Liver (tissue), 3 donors: Measurements from ENCODE around the gene SHC1.

Source experiments
- EGR1 ChIP-seq, 2 donors: IDR thresholded peaks; 2 replicates each; pipeline ENCODE4 v1.6.1; 2016 to 2018; ENCODE audit warnings: antibody characterized with exemption in 2 of 2, low read depth in 2 of 2
- FOXA1 ChIP-seq: IDR thresholded peaks from 2 replicates; pipeline ENCODE4 v1.6.1; 2016; ENCODE audit warnings: antibody characterized with exemption
- GABPA ChIP-seq, 2 donors: IDR thresholded peaks in 1 of 2; conservative IDR thresholded peaks in 1 of 2; 2 replicates each; pipeline ENCODE4 v1.6.1; 2016; ENCODE audit warnings: antibody characterized with exemption in 2 of 2, mild to moderate bottlenecking in 1 of 2, moderate library complexity in 1 of 2
- HNF4A ChIP-seq, 2 donors: conservative IDR thresholded peaks; 2 replicates each; pipeline ENCODE4 v1.6.1; 2016; ENCODE audit warnings: antibody characterized with exemption in 2 of 2, mild to moderate bottlenecking in 2 of 2
- JUND ChIP-seq, 2 donors: IDR thresholded peaks; 2 replicates each; pipeline ENCODE4 v1.6.1; 2016; ENCODE audit warnings: antibody characterized with exemption in 2 of 2
- RXRA ChIP-seq, 2 donors: IDR thresholded peaks; 2 replicates each; pipeline ENCODE4 v1.6.1; 2017 to 2018; ENCODE audit warnings: antibody characterized with exemption in 2 of 2, mild to moderate bottlenecking in 1 of 2
- SP1 ChIP-seq: IDR thresholded peaks from 2 replicates; pipeline ENCODE4 v1.6.1; 2018; ENCODE audit warnings: antibody characterized with exemption, mild to moderate bottlenecking
- TAF1 ChIP-seq: conservative IDR thresholded peaks from 2 replicates; pipeline ENCODE4 v1.6.1; 2016; ENCODE audit warnings: antibody characterized with exemption, mild to moderate bottlenecking
- YY1 ChIP-seq: IDR thresholded peaks from 2 replicates; pipeline ENCODE4 v1.6.1; 2016; ENCODE audit warnings: antibody characterized with exemption, mild to moderate bottlenecking
- TF ChIP-seq, protein P1 (sequence below): fragments of 150-350 bp; IDR thresholded peaks from 2 replicates; pipeline ENCODE4 v1.5.1; 2017; ENCODE audit warnings: improper control_type of control experiment, low read depth, low read length; ENCODE audit not compliant: missing input control
- TF ChIP-seq, protein P2 (sequence below): IDR thresholded peaks from 2 replicates; pipeline ENCODE4 v1.6.1; 2016; ENCODE audit warnings: antibody characterized with exemption, mild to moderate bottlenecking
- TF ChIP-seq, protein P3 (sequence below): IDR thresholded peaks from 2 replicates; pipeline ENCODE4 v1.6.1; 2016; ENCODE audit warnings: antibody characterized with exemption
- donor health status: healthy.
- donor health status: healthy.

DNA sequence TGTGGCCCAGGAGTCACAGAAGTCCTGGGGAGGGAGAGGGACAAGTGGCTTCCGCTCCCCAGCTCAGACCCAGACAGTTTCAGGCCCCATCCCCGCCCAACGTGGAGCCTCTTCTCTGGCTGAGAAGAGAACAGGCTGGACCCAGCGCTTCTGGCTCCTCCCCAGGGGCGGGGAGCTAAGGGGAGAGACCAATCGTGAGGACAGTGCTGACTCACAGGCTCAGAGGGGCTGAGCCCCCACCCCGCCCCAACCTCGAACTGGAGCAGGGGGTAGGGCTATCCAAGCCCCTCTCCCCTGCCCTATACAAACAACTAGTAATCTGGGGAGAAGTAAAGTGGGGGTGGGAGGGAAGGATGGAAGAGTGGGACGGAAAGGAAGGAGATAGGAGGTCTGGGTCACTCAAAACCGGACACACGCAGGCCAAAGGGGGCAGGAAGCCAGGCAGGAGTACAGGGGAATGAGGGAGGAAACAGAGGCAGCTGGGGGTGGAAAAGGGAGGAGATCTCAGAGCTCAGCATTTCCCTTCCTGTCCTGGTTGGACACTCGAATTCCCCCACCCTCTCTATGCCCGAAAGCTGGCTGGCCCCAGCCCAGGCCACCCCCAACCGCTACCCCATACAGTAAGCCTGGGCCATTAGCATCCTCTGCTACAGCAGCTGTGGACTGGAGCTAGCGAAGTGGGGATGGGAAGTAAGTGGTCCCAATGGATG, at the start of gene SHC1:
- TF ChIP-seq, protein P1, sequence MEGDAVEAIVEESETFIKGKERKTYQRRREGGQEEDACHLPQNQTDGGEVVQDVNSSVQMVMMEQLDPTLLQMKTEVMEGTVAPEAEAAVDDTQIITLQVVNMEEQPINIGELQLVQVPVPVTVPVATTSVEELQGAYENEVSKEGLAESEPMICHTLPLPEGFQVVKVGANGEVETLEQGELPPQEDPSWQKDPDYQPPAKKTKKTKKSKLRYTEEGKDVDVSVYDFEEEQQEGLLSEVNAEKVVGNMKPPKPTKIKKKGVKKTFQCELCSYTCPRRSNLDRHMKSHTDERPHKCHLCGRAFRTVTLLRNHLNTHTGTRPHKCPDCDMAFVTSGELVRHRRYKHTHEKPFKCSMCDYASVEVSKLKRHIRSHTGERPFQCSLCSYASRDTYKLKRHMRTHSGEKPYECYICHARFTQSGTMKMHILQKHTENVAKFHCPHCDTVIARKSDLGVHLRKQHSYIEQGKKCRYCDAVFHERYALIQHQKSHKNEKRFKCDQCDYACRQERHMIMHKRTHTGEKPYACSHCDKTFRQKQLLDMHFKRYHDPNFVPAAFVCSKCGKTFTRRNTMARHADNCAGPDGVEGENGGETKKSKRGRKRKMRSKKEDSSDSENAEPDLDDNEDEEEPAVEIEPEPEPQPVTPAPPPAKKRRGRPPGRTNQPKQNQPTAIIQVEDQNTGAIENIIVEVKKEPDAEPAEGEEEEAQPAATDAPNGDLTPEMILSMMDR = no peak
- TF ChIP-seq, protein P2, sequence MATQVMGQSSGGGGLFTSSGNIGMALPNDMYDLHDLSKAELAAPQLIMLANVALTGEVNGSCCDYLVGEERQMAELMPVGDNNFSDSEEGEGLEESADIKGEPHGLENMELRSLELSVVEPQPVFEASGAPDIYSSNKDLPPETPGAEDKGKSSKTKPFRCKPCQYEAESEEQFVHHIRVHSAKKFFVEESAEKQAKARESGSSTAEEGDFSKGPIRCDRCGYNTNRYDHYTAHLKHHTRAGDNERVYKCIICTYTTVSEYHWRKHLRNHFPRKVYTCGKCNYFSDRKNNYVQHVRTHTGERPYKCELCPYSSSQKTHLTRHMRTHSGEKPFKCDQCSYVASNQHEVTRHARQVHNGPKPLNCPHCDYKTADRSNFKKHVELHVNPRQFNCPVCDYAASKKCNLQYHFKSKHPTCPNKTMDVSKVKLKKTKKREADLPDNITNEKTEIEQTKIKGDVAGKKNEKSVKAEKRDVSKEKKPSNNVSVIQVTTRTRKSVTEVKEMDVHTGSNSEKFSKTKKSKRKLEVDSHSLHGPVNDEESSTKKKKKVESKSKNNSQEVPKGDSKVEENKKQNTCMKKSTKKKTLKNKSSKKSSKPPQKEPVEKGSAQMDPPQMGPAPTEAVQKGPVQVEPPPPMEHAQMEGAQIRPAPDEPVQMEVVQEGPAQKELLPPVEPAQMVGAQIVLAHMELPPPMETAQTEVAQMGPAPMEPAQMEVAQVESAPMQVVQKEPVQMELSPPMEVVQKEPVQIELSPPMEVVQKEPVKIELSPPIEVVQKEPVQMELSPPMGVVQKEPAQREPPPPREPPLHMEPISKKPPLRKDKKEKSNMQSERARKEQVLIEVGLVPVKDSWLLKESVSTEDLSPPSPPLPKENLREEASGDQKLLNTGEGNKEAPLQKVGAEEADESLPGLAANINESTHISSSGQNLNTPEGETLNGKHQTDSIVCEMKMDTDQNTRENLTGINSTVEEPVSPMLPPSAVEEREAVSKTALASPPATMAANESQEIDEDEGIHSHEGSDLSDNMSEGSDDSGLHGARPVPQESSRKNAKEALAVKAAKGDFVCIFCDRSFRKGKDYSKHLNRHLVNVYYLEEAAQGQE = peak; percentile 48
- TF ChIP-seq YY1 (peak; percentile 48), RXRA (IDR thresholded peaks at IDR 0.05) (peak in 1 of 2 donors; percentile 17), JUND (IDR thresholded peaks at IDR 0.05) (peak in 1 of 2 donors; percentile 71), TAF1 (peak; percentile 22), EGR1 (IDR thresholded peaks at IDR 0.05; ENCODE audit: low read depth in 2 of 2) (no peak), SP1 (peak; percentile 41), FOXA1 (no peak), HNF4A (conservative IDR thresholded peaks at IDR 0.05) (peak in 1 of 2 donors; percentile 23), GABPA (IDR thresholded peaks at IDR 0.05 in 1 of 2, conservative IDR thresholded peaks at IDR 0.05 in 1 of 2) (peak in 1 of 2 donors; percentile 61)
- TF ChIP-seq, protein P3, sequence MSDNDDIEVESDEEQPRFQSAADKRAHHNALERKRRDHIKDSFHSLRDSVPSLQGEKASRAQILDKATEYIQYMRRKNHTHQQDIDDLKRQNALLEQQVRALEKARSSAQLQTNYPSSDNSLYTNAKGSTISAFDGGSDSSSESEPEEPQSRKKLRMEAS = no peak
